ENCODE results near the gene POU3F2.

Gene POU3F2

GRCh38 chr6:98821756-98822405 is 12.5 kb upstream of the POU3F2 start:
- DNase-seq (ENCODE audit: extremely low spot score), result no peak
- TF ChIP-seq LEF1 (IDR thresholded peaks at IDR 0.05; ENCODE audit: borderline replicate concordance) (no peak), SP1 (IDR thresholded peaks at IDR 0.05) (no peak), ZNF384 (IDR thresholded peaks at IDR 0.05) (no peak), HDGF (IDR thresholded peaks at IDR 0.05; ENCODE audit: borderline replicate concordance) (no peak), SUZ12 (IDR thresholded peaks at IDR 0.05) (no peak), ELF4 (IDR thresholded peaks at IDR 0.05) (no peak), L3MBTL2 (conservative IDR thresholded peaks at IDR 0.05) (no peak), NFRKB (IDR thresholded peaks at IDR 0.05) (no peak), FOXM1 (IDR thresholded peaks at IDR 0.05; ENCODE audit: borderline replicate concordance) (no peak), BHLHE40 (IDR thresholded peaks at IDR 0.05; ENCODE audit: borderline replicate concordance) (no peak), FOXA1 (IDR thresholded peaks at IDR 0.05) (no peak), ARNT (IDR thresholded peaks at IDR 0.05) (no peak), CTBP1 (IDR thresholded peaks at IDR 0.05; ENCODE audit: borderline replicate concordance) (no peak), TARDBP (IDR thresholded peaks at IDR 0.05) (no peak), FOXK2 (IDR thresholded peaks at IDR 0.05) (no peak)
- TF ChIP-seq, protein P1, sequence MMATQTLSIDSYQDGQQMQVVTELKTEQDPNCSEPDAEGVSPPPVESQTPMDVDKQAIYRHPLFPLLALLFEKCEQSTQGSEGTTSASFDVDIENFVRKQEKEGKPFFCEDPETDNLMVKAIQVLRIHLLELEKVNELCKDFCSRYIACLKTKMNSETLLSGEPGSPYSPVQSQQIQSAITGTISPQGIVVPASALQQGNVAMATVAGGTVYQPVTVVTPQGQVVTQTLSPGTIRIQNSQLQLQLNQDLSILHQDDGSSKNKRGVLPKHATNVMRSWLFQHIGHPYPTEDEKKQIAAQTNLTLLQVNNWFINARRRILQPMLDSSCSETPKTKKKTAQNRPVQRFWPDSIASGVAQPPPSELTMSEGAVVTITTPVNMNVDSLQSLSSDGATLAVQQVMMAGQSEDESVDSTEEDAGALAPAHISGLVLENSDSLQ (IDR thresholded peaks at IDR 0.05), result no peak
- POLR2A ChIA-PET, result no interaction called here
- CTCF ChIA-PET, result interaction anchor here (1.4 kb wide), 1 partner anchor 11 kb away, joined by 3 read pairs; no protein-coding TSS in a partner anchor

DNA sequence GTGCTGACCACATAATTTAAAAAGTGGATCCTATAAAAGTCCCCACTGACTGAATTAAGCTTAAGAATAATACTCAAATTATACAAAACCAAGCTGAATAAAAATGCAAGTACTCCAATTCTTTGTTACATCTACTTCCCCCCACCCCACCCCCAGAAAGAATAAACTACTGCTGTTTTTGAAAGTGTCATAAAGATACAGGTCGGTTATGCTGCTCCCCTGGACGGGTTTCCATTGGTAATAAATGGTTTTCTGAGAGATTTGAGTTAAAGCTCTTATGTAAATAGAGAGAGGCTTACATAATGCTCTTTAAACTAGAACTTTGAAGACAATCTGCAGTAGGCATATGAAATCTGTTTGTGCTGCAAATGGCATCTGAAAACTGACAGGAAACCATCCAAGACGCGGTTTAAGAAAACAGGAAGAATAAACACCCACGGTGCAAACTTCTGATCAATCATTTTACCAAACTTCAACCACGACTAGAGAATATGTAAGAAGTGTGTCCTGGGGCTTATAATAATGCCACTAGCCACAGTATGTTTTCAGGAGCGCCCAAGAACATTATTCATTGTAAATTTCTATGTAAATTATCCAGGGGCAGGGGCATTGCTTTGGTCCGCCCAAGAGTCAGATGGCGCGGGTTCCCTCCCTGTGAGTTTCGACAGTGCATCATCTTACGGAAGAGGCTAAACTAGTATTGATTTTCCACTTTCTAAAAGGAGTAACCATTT is 10.8 kb upstream of the POU3F2 start:
- TF ChIP-seq FOXM1 (IDR thresholded peaks at IDR 0.05; ENCODE audit: borderline replicate concordance), result no peak
- TF ChIP-seq CTBP1 (IDR thresholded peaks at IDR 0.05; ENCODE audit: borderline replicate concordance), result no peak
- TF ChIP-seq ELF4 (IDR thresholded peaks at IDR 0.05), result no peak
- no peak for TF ChIP-seq FOXK2 (IDR thresholded peaks at IDR 0.05)
- no peak for TF ChIP-seq SUZ12 (IDR thresholded peaks at IDR 0.05)
- no peak for TF ChIP-seq ARNT (IDR thresholded peaks at IDR 0.05)
- no peak for TF ChIP-seq BHLHE40 (IDR thresholded peaks at IDR 0.05; ENCODE audit: borderline replicate concordance)
- TF ChIP-seq, protein P1 (IDR thresholded peaks at IDR 0.05), result no peak
- TF ChIP-seq L3MBTL2 (conservative IDR thresholded peaks at IDR 0.05), result no peak
- no peak for TF ChIP-seq ZNF384 (IDR thresholded peaks at IDR 0.05)
- no peak for TF ChIP-seq FOXA1 (IDR thresholded peaks at IDR 0.05)
- CTCF ChIA-PET, result interaction anchor here (0.8 kb wide), 1 partner anchor 12 kb away, joined by 3 read pairs; no protein-coding TSS in a partner anchor

GRCh38 chr6:98824162-98824901 is 10.0 kb upstream of the POU3F2 start:
- ChIA-PET CTCF (interaction anchor here (0.8 kb wide), 1 partner anchor 11 kb away, joined by 3 read pairs; no protein-coding TSS in a partner anchor), POLR2A (interaction anchor here (0.7 to 1.5 kb wide), 3 partner anchors 8 to 864 kb away, joined by 3 to 5 read pairs (median 4); partner anchors contain the start of gene POU3F2)
- DNase-seq (ENCODE audit: extremely low spot score), result peak; percentile 53
- TF ChIP-seq ELF4 (IDR thresholded peaks at IDR 0.05) (no peak), FOXM1 (IDR thresholded peaks at IDR 0.05; ENCODE audit: borderline replicate concordance) (peak; percentile 85; the same call in 1 of the 2 replicates), L3MBTL2 (conservative IDR thresholded peaks at IDR 0.05) (peak; percentile 30), ZNF384 (IDR thresholded peaks at IDR 0.05) (no peak), FOXK2 (IDR thresholded peaks at IDR 0.05) (no peak), CTBP1 (IDR thresholded peaks at IDR 0.05; ENCODE audit: borderline replicate concordance) (no peak)

More for the DNA sequence above, 10.8 kb upstream of the POU3F2 start:
- DNase-seq (ENCODE audit: extremely low spot score), result peak; percentile 41
- POLR2A ChIA-PET, result interaction anchor here (0.7 to 1.5 kb wide), 3 partner anchors 9 to 863 kb away, joined by 3 to 5 read pairs (median 4); partner anchors contain the start of gene POU3F2

- no peak for TF ChIP-seq BHLHE40 (IDR thresholded peaks at IDR 0.05; ENCODE audit: borderline replicate concordance)
- TF ChIP-seq FOXM1 (IDR thresholded peaks at IDR 0.05; ENCODE audit: borderline replicate concordance), result no peak
- no peak for TF ChIP-seq HDGF (IDR thresholded peaks at IDR 0.05; ENCODE audit: borderline replicate concordance)
- TF ChIP-seq L3MBTL2 (conservative IDR thresholded peaks at IDR 0.05), result no peak
- ChIA-PET CTCF (no interaction called here), POLR2A (no interaction called here)
- peak; percentile 45 for DNase-seq (ENCODE audit: extremely low spot score)
Measured at GRCh38 chr6:98824902-98825599, 9.3 kb upstream of the POU3F2 start.

DNA sequence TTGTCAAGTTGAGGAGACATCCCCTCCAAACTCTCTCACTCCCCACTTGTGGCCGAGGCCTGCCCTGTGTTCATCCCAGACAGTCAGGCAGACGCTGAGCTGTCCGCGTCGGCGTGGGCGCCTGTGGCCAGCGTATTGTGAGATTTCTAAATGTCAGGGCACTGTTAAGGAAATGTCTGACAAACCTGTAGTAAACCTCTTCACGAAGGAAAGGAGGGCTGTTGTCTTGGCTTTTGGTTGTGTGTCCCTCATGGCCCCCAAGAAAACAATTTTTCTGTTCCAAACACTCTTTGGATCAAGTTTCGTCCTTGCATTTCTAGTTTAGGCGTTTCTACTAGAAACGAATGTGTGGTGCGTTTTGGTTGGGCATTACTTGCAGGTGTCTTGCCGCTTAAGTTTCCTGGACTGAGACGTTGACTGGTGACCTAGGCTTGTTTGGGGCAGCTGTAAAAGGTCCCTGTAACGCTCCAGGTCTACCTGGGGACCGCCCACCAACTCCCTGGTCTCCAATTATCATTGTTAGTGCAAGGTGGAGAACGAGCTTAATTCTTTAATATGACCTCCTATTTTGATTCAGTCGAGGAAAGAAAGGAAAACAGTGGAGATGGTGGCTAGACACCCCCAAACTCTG is 8.7 kb upstream of the POU3F2 start:
- CTCF ChIA-PET, result no interaction called here
- POLR2A ChIA-PET, result no interaction called here
- TF ChIP-seq TARDBP (IDR thresholded peaks at IDR 0.05) (no peak), SP1 (IDR thresholded peaks at IDR 0.05) (no peak), FOXK2 (IDR thresholded peaks at IDR 0.05) (no peak), LEF1 (IDR thresholded peaks at IDR 0.05; ENCODE audit: borderline replicate concordance) (no peak), ARNT (IDR thresholded peaks at IDR 0.05) (no peak), L3MBTL2 (conservative IDR thresholded peaks at IDR 0.05) (no peak)
- no peak for DNase-seq (ENCODE audit: extremely low spot score)

Measured in HEK293T (cell line).